Stimulated activated effector memory CD8-positive, alpha-beta T cell treated with anti-CD3 and anti-CD28 coated beads, Interleukin-12 subunit alpha, Interleukin-12 subunit beta, amount 100 ng/mL, for 72 hours (primary cell): Measurements from ENCODE around the gene SLC25A48.

Experiments
- ATAC-seq: fragments of 150-1000 bp; cut with Tn5 transposase; 2 replicates; pipeline ENCODE4 v1.10.0; 2021
- DNase-seq, 2 donors: peaks; one replicate each; pipeline ENCODE4 v3.0.0; 2021 to 2022; ENCODE audit warnings: low spot score in 2 of 2
- H3K27ac Mint-ChIP-seq: one replicate; pipeline ENCODE4 v1.8.0; 2022; ENCODE audit warnings: mild to moderate bottlenecking, mixed read lengths
- H3K36me3 Mint-ChIP-seq: one replicate; pipeline ENCODE4 v1.8.0; 2022; ENCODE audit warnings: mild to moderate bottlenecking, mixed read lengths
- H3K4me1 Mint-ChIP-seq: one replicate; pipeline ENCODE4 v1.8.0; 2022; ENCODE audit warnings: mixed read lengths
- H3K4me3 Mint-ChIP-seq: one replicate; pipeline ENCODE4 v1.8.0; 2022; ENCODE audit warnings: mild to moderate bottlenecking, mixed read lengths
- H3K9me3 Mint-ChIP-seq: one replicate; pipeline ENCODE4 v1.8.0; 2022; ENCODE audit warnings: mixed read lengths

Gene SLC25A48

GRCh38 chr5:135862744-135863143, 28.3 kb downstream of the SLC25A48 start:
- H3K4me3 Mint-ChIP-seq = no peak overlapping the region
- no peaks in the 10 kb centered on the region for H3K4me1 Mint-ChIP-seq
- H3K27ac Mint-ChIP-seq = no peak overlapping the region
- no peak for DNase-seq
- H3K36me3 Mint-ChIP-seq = no peaks in the 10 kb centered on the region
- H3K9me3 Mint-ChIP-seq = no peaks in the 10 kb centered on the region
- ATAC-seq = no peak

DNA sequence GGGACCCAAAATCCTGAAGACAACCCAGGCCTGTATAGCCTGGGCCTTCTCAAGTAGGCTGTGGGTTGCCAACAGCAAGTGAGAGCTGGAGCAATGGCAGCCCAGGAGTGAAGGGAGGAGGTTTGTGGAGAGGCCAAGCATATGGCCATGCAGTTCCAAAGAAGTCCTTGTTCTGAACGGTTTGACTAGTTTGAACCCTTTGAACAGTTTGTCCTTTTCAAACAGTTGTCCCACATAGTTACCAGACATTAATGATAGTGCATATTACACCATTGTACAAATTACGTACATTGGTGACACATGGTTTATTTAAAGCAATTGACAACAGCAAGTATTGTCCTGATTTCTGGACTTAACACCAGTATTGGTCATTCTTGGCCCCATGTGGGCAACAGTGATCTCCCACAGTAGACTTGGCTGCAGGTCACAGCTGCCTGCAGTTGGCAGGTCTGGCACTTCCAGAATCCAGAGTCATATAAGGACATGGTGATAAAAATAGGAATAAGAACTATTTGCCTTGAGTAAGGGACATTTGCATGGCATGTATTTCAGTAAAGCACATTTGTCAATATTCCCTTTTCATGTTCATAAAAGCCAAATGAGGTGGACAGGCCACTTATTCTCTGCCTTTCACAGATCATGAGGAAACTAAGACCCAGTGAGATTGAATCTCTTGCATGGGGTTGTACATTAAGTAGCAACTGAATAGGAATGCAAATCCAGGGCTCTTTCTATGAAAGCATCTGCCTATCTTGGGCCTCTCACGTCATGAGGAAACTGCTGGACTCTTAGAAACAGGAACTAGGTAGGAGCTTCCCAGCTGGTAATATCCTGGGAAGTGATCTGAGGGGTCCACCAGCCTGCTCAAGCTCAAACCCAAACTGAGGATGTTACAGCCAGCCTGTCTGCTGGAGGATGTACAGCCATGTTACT, 30.3 kb downstream of the SLC25A48 start:
- H3K9me3 Mint-ChIP-seq = no peaks in the 10 kb centered on the region
- no peaks in the 10 kb centered on the region for H3K4me1 Mint-ChIP-seq
- H3K36me3 Mint-ChIP-seq = no peaks in the 10 kb centered on the region
- no peak overlapping the region for H3K27ac Mint-ChIP-seq
- H3K4me3 Mint-ChIP-seq = no peak overlapping the region
- ATAC-seq = no peak
- DNase-seq = no peak

DNA sequence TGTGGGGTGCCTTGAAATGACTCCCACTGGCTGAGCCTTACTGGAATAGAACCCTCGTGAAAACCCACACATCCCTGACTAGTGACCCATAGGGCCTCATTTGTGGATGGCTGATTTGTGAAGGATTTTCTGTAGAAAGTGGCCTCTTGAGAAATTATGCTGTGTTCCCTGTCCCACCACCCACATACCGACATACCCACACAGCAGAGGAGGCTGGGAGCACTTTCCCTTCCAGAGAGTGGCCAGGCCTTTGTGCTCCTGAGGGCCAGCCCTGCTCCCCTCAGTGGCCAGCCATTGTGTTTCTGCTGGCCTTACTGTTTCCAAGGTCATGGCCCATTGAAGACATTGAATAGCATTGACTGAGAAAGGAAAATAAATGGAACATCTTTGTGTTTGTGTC, 31.6 kb downstream of the SLC25A48 start:
- Mint-ChIP-seq H3K4me3 (no peak overlapping the region), H3K4me1 (no peaks in the 10 kb centered on the region), H3K9me3 (no peaks in the 10 kb centered on the region), H3K27ac (no peak overlapping the region), H3K36me3 (no peaks in the 10 kb centered on the region)
- ATAC-seq (no peak), DNase-seq (no peak)

GRCh38 chr5:135867599-135867998, 33.1 kb downstream of the SLC25A48 start:
- Mint-ChIP-seq H3K4me3 (no peak overlapping the region), H3K4me1 (no peaks in the 10 kb centered on the region), H3K27ac (no peak overlapping the region), H3K9me3 (no peaks in the 10 kb centered on the region), H3K36me3 (no peaks in the 10 kb centered on the region)
- DNase-seq = no peak
- no peak for ATAC-seq

DNA sequence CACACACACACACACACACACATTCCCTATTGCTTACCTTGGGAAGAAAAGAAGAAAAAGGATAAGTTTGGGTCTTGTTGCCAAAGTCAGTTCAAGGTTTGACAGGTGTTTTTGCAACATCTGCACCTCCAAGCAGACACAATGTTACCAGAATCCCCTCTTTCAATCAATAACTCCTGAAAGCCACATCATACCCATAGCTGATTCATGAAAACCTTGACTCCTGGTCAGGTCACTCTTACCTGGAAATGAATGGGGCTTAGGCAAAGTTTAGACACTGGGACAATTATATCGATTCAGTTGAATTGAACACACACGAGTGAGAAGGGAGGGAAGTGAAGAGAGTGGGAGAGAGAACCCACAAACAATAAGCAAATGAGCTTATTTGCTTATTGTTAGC, 34.2 kb downstream of the SLC25A48 start:
- no peaks in the 10 kb centered on the region for H3K9me3 Mint-ChIP-seq
- ATAC-seq (no peak), DNase-seq (no peak)
- H3K4me1 Mint-ChIP-seq = no peaks in the 10 kb centered on the region
- H3K4me3 Mint-ChIP-seq = no peak overlapping the region
- no peak overlapping the region for H3K27ac Mint-ChIP-seq
- H3K36me3 Mint-ChIP-seq = no peaks in the 10 kb centered on the region

DNA sequence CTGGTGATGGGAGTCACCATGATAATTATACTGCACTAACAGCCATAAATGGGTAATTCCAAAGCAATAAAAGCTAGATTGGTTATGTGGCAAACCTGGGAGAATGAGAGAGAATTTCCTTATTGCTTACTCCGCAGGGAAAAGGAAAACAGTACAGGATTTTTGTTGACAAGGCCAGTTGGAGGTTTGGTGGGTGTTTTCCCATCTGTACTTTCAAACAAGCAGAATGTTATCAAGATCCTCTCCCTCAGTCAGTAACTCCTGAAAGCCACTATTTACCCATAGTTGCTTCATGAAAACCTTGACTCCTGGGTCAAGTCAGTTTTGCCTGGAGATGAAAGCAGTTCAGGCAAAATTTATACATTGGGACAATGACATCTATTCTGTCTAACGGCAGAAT, 34.8 kb downstream of the SLC25A48 start:
- Mint-ChIP-seq H3K4me3 (no peak overlapping the region), H3K27ac (no peak overlapping the region), H3K36me3 (no peaks in the 10 kb centered on the region), H3K9me3 (no peaks in the 10 kb centered on the region), H3K4me1 (no peaks in the 10 kb centered on the region)
- ATAC-seq (no peak), DNase-seq (no peak)

GRCh38 chr5:135869935-135870334, 35.5 kb downstream of the SLC25A48 start:
- DNase-seq = no peak
- H3K4me1 Mint-ChIP-seq = no peaks in the 10 kb centered on the region
- no peak overlapping the region for H3K4me3 Mint-ChIP-seq
- no peak overlapping the region for H3K27ac Mint-ChIP-seq
- no peak for ATAC-seq
- H3K9me3 Mint-ChIP-seq = no peaks in the 10 kb centered on the region
- no peaks in the 10 kb centered on the region for H3K36me3 Mint-ChIP-seq

- H3K27ac Mint-ChIP-seq = no peak overlapping the region
- no peaks in the 10 kb centered on the region for H3K36me3 Mint-ChIP-seq
- no peak overlapping the region for H3K4me3 Mint-ChIP-seq
- ATAC-seq (no peak), DNase-seq (no peak)
- no peaks in the 10 kb centered on the region for H3K4me1 Mint-ChIP-seq
- no peaks in the 10 kb centered on the region for H3K9me3 Mint-ChIP-seq
Observed at GRCh38 chr5:135871268-135871915, 36.9 kb downstream of the SLC25A48 start.

DNA sequence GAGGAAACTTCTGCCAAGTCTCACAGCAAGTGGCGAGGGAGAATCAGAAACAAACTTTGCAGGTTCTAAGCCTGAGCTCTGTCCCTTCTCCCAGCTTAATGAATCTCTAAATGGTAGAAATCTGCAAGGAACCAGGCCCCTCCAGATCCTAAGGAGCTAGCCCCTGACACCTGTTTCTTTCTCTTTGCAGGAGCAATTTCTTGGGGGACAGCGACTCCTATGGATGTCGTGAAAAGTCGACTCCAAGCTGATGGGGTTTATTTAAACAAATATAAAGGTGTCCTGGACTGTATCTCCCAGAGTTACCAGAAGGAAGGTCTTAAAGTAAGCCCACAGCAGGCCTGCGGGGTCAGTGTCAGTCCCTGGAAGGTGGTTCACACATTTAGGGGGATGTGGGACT, 39.4 kb downstream of the SLC25A48 start:
- ATAC-seq (no peak), DNase-seq (no peak)
- Mint-ChIP-seq H3K4me3 (no peak overlapping the region), H3K36me3 (no peaks in the 10 kb centered on the region), H3K27ac (no peak overlapping the region), H3K9me3 (no peaks in the 10 kb centered on the region), H3K4me1 (no peaks in the 10 kb centered on the region)

DNA sequence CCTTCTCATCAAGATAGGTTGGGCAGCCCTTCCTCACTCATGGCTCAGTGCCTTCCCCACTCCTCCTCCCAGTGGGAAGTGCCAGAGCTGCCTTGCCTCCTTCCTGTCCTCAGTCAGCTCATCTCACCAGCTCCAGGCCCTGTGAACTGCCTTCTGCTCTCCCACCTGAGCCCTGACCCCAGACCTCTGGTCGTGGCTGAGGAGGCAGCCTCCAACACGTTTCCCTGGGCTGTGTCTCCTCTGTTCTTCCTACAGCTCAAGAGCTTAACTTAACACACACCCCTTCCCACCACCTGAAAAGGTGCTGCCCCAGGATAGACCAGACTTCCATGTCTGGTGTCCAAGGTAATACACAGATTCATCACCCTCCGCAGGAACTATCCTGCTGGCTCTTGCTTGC, 40.0 kb downstream of the SLC25A48 start:
- H3K4me3 Mint-ChIP-seq = no peak overlapping the region
- no peaks in the 10 kb centered on the region for H3K9me3 Mint-ChIP-seq
- H3K4me1 Mint-ChIP-seq = no peaks in the 10 kb centered on the region
- no peak overlapping the region for H3K27ac Mint-ChIP-seq
- ATAC-seq (no peak), DNase-seq (no peak)
- no peaks in the 10 kb centered on the region for H3K36me3 Mint-ChIP-seq

DNA sequence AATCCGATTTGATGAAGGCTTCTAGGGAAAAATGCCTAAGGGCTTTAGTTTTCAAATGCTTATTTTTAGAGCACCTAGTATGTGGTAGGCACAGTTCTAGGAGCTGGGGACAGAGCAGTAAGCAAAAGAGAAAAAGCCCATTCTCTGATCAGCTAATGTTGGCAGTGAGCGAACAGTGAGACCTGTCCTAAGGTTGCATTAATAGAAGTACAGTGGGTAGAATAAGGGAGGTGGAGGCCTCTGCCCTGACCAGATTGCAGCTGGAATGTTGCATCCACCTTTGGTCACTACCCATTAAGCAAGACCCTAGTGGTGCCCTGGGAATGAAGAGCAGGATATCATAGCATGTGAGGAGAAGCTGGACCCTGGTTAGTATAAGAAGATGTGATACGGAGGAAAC, 41.1 kb downstream of the SLC25A48 start:
- H3K36me3 Mint-ChIP-seq = no peaks in the 10 kb centered on the region
- H3K4me3 Mint-ChIP-seq = no peak overlapping the region
- H3K9me3 Mint-ChIP-seq = no peaks in the 10 kb centered on the region
- H3K27ac Mint-ChIP-seq = no peak overlapping the region
- DNase-seq = no peak
- ATAC-seq = no peak
- H3K4me1 Mint-ChIP-seq = no peaks in the 10 kb centered on the region

DNA sequence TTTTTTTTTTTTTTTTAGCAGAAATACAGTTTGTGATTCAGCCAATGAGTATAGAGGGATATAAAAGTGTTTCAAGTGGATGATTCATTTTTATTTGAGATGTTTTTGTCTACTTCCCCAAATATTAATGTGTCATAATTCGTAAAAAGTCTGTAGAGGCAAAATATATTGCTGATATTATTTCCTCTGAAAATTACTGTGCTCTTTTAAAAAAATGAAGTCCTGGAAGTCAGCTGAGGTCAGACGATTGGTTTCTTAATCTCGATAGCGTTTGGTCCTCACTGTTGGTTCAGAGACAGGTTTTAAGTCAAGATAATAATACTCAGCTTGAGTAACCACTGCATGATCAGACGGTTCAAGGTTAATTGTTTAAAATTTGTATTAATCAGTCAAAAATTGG, 41.7 kb downstream of the SLC25A48 start:
- Mint-ChIP-seq H3K36me3 (no peaks in the 10 kb centered on the region), H3K4me1 (no peaks in the 10 kb centered on the region), H3K27ac (no peak overlapping the region), H3K4me3 (no peak overlapping the region), H3K9me3 (no peaks in the 10 kb centered on the region)
- DNase-seq (no peak), ATAC-seq (no peak)

- no peak for ATAC-seq
- no peak overlapping the region for H3K27ac Mint-ChIP-seq
- DNase-seq = no peak
- H3K36me3 Mint-ChIP-seq = no peaks in the 10 kb centered on the region
- no peaks in the 10 kb centered on the region for H3K9me3 Mint-ChIP-seq
- no peak overlapping the region for H3K4me3 Mint-ChIP-seq
- H3K4me1 Mint-ChIP-seq = no peaks in the 10 kb centered on the region
Observed at GRCh38 chr5:135877570-135878155, 43.2 kb downstream of the SLC25A48 start.

- ATAC-seq (no peak), DNase-seq (no peak)
- no peaks in the 10 kb centered on the region for H3K36me3 Mint-ChIP-seq
- no peak overlapping the region for H3K27ac Mint-ChIP-seq
- no peak overlapping the region for H3K4me3 Mint-ChIP-seq
- H3K9me3 Mint-ChIP-seq = no peaks in the 10 kb centered on the region
- H3K4me1 Mint-ChIP-seq = no peaks in the 10 kb centered on the region
Observed at GRCh38 chr5:135878156-135878620, 43.7 kb downstream of the SLC25A48 start.

DNA sequence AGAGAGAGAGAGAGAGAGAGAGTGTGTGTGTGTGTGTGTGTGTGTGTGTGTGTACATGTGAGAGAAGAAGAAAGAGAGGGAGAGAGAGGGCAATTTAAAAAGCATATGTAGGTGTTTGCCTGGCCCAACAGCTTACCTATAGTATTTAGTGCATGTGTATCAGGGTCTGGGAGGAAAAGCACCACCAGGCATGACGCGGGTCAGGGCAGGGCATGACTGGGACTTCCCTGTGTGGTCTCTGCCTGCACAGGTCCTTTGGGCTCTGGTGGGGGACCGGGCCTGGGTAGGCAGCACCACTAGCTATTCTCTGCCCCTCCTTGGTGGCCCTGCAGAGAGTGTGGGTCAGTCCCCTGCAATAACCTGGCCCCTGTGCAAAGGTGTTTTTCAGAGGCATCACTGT, 45.1 kb downstream of the SLC25A48 start:
- Mint-ChIP-seq H3K36me3 (no peaks in the 10 kb centered on the region), H3K27ac (no peak overlapping the region), H3K4me3 (no peak overlapping the region), H3K9me3 (no peaks in the 10 kb centered on the region), H3K4me1 (no peaks in the 10 kb centered on the region)
- ATAC-seq (no peak), DNase-seq (no peak)

DNA sequence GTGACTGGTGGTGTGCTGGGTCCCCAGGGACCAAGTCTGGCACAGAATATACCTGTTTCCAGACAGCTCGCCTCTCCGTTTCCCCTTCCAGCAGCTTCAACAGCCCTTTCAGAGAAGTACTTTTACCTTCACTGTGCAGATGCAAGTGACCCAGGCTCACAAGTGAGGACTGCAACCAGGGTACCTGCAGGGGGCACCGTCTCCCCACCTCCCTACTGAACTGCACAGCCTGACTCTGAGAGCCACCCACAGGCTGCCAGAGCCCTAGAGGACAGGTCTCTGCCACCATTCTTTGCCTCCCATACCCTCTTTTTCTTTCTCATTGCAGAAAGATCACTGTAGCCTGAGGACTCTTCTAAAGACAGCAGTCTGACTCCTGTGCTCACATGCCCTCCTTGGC, 45.8 kb downstream of the SLC25A48 start:
- Mint-ChIP-seq H3K27ac (no peak overlapping the region), H3K4me3 (no peak overlapping the region), H3K9me3 (no peaks in the 10 kb centered on the region), H3K36me3 (no peaks in the 10 kb centered on the region), H3K4me1 (no peaks in the 10 kb centered on the region)
- ATAC-seq (peak; percentile 48), DNase-seq (no peak)
